GM19239 (cell line): Measurements from ENCODE around the gene FOXO6.
"Not testable (repeated sequence)": the region's sequence is repeated elsewhere in the genome, so short reads cannot be mapped to it uniquely, and the experiment has no call there.

ENCODE experiments used
- DNase-seq: peaks from one replicate; pipeline ENCODE4 v3.0.0; 2011; ENCODE audit warnings: low spot score; ENCODE audit not compliant: insufficient read length
- FAIRE-seq: peaks from 2 replicates; lab custom pipeline; 2011; peaks lifted over from hg19 to GRCh38; lab: Jason Lieb, UNC

The FOXO6 gene

DNA sequence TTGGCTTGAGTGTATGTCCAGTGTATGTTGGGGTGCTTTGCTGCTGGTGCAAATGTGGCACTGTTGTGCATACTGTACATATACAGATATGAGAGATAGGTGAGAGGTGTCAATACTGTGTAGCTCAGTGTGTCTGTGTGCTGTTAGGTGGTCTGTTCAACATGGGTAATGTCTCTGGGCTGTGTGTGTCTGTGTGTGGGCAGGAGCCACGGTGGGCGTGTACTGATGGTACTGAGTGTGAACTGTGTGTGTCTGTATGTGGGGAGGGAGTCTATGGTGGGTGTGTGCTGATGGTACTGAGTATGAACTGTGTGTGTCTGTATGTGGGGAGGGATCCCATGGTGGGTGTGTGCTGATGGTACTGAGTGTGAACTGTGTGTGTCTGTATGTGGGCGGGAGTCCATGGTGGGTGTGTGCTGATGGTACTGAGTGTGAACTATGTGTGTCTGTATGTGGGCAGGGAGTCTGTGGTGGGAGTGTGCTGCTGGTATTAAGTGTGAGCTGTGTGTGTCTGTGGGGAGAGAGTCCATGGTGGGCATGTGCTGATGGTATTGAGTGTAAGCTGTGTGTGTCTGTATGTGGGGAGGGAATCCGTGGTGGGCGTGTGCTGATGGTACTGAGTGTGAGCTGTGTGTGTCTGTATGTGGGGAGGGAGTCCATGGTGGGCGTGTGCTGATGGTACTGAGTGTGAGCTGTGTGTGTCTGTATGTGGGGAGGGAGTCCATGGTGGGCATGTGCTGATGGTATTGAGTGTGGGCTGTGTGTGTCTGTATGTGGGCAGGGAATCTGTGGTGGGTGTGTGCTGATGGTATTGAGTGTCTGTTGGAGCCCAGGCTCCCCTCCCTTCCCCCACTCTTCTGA, 32.2 kb upstream of the FOXO6 start:
- no peak for FAIRE-seq

DNA sequence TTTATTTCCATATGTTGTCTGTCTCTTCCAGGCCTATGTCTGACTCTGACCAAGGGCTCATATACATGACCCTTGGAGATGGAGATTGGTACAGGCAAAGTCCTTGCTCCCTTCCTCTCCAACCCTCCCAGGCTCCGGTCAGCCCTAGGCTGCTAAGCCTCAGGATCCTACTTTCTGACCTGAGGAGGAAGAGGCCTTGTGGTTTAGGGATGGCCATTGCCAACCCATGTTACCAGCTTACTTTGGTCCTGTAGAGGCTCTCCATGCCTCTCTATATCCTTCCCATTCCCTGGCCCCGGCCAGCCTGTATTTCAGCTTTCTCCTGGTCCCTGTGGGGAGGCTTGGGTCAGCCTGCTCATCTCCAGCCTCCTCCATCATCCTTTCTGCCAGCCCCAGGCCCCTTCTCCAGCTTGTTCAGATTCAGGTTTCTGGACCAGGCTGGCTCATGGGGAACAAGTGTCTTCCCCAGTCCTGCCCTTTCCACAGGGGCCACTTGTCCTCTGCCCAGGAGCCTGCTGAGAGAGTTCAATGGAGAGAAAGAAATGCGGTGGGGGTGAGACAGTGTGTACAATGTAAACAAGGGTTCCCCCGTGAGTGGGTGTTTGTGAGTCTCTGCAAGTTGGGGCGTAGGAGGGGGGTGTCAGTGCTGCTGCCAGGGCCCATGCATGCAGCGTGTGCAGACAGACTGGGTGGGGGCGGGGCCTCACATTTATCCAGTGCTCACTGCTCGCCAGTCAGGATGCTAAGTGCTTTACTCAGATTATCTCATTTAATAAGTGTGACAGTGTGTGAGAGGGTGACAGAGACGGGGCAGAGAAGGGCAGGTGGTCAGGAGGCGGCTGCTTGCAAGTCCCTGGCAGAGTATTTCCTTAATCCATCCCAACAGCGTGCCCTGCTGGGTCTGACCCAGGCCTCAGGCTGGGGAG, 31.3 kb upstream of the FOXO6 start:
- no peak for DNase-seq
- FAIRE-seq, result no peak

More for the DNA sequence above, 32.2 kb upstream of the FOXO6 start:
- no peak for DNase-seq

DNA sequence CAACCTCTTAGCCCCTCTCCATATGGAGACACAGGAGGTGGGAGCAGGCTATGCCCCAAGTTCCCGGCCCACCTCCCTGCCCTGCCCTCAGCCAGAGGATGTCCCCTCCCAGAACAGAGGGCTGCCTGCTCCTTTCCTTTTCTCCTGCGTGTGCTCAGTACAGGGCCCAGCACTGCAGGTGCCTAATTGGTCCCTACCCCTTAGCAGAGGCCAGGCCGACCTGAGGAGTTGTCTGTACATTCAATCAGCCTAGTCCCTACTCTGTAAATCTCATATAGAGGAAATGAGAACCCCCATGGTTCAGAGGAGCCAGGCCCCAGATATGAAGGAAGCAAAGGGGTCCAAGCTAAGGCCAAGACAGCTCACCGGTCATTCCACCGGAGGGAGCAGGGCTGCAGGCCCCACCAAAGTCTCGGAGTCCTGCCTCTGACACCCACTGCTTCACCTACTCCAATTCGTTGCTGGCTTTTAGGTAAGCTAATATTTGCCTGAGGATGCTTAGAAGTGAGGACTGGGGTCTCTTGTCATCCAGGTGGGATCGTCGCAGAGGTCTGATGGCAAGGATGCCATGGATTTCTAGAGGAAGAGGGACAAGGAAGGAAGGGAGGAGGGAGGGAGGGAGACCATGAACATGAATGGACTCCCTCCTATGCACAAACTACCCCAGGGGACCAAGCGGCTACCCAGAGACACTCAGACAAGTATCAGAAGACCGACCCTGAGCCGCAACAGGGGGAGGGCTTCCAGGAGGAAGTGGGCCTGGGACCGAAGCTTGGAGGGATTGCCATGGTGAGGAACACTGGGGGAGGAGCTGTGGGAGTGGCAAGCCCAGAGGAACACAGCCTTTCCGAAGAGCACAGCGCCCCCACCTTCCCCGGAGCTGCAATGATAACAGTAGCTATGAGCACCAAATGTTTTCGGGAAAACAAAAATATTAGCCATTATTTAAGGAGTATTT, 30.4 kb upstream of the FOXO6 start:
- FAIRE-seq, result no peak
- no peak for DNase-seq

DNA sequence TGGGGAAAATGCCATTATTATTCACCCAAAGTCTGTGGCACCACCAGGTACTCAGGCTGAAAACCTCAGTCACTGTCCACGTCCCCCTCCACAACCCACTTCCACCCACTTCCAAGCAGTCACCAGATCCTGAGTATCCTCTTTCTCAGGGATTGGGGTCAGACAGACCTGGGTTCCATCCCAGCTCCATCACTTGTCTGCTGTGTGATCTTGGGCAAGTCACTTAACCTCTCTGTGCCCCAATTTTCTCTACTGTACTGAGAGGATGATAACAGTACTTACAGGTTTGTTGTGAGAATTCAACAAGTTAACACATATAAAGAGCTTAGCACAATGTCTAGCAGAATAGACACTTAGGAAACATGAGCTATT, 29.7 kb upstream of the FOXO6 start:
- FAIRE-seq (no peak), DNase-seq (no peak)

DNA sequence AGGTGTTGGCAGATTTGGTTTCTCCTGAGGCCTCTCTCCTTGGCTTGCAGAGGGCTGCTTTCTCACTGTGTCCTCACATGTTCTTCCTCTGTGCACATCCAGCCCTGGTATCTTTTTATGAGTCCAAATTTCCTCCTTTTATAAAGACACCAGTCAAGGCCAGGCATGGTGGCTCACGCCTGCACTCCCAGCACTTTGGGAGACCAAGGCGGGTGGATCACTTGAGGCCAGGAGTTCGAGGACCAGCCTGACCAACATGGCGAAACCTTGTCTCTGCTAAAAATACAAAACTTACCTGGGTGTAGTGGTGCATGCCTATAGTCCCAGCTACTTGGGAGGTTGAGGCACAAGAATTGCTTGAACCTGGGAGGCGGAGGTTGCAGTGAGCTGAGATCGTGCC, 29.1 kb upstream of the FOXO6 start:
- not testable (repeated sequence) for DNase-seq, FAIRE-seq

DNA sequence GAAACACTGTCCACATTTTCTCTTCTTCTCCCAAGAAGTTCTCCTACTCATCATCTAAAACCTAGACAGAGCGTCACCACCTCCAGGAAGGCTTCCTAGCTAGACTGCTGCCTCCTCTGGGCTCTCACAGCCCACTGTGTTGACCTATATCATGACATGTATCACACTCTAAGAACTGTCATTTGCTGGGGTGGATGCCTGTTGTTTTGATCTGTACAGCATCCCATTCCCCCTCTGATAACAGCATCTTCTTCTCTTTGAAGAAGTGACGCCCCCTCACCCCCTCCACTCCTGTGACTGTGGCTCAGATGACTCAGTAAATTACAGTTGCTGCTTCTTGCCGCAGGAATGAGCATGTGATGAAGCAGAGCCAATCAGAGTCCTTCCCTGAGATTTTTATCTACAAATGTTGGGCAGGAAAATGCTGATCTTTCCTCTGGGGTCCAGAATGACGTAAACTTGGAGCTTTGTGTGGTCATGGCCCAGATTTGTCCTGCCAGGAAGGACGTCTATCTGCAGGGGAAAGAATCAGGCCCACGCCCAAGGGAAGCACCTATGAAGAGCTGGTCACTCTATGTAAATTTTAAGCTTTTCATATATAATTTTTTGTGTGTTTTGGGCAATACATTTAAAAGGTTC, 28.0 kb upstream of the FOXO6 start:
- FAIRE-seq (no peak), DNase-seq (no peak)

DNA sequence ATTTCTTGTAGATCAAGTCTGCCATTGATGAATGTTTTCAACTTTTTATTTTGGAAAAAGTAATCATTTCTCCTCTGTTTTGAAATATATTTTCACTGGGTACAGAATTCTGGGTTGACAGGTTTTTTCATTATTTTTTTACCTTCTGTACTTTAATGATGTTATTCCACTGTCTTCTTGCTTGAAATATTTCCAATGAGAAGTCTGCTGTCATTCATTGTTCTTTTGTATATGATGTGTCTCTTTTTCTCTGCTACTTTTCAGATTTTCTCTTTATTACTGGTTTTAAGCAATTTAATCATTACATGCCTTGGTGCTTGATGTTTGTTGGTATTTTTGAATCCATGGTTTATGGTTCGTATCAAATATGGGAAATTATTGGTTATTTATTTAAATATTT, 22.4 kb upstream of the FOXO6 start:
- DNase-seq (no peak), FAIRE-seq (no peak)

DNA sequence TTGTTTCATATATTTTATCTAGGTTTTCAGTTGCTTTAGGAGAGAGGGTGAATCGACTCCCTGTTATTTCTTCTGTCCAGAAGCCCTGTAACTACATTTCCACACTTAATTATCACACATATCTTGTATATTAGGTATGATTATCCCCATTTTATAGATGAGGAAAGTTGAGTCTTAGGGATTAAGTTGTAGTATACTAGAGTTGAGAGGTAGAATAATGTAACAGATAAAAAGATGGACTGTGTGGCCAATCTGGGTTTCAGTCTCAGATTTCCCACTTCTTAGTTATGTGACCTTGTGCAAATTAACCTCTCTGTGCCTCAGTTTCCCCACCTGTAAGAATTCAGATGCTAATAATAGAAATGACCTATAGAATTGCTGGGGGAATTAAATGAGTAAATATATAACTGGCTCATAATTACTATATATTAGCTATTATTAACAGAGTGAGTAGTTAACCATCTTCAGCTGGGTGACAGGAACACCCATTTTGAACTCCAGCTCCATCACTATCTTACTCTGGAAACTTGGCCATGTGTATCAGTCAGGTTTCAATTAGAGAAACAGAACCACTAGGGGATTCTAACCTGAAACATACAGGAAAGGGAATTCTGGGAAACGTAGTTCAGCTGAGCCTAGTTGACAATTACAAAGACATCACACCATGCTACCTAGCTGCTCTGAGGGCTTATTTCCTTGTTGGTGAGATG, 20.4 kb upstream of the FOXO6 start:
- no peak for FAIRE-seq
- no peak for DNase-seq

DNA sequence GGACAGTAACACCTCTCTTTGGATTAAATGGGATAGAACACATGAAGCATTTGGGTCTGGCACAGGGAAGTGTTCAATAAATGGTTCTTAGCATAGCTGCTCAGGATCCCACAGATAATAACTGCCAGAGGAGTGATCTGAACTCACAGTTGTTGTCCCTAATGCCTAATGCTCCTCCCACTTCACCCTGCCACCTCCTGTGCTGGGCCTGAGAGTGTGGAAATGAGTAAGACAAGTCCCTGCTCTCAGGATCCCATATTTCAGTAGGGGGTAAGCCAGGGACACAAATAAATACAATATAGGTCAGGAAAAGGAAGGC, 19.9 kb upstream of the FOXO6 start:
- DNase-seq (no peak), FAIRE-seq (no peak)

DNA sequence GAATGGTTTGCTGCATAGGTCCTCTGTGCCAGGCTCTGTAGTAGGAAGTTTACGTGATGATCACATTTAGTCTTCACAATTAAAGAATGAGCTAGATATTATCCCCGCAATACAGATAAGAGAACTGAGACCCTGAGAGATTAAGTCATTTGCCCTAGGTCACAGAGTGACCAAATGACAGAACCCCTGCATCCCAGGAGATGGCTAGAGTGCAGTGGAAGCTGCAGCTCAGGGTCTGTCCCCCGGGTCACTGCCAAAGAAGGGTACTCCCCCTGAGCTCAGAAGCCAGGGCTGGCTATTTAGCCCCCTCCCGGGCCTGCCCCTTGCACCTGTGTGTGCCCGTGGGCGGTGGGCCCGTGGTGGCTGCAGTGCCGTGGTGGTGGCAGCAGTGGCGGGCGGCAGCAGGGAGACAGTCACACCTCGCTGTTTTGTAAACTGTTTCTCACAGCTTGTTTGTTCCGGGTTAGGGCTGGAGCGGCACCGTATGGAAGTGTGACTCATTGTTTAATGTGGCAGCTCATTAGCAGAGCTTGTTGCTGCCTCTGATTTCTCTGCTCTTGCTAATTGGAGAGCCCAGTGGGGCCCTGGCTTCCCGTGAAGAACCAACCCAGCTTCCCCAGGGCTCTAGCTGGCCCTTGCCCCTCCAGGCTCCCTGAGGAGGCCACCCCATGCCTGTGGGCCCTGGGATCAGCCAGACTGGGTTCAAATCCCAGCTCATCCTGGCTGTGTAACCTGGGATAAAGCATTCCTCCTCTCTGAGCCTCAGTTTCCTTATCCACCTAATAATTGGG, 19.3 kb upstream of the FOXO6 start:
- DNase-seq (no peak), FAIRE-seq (no peak)

DNA sequence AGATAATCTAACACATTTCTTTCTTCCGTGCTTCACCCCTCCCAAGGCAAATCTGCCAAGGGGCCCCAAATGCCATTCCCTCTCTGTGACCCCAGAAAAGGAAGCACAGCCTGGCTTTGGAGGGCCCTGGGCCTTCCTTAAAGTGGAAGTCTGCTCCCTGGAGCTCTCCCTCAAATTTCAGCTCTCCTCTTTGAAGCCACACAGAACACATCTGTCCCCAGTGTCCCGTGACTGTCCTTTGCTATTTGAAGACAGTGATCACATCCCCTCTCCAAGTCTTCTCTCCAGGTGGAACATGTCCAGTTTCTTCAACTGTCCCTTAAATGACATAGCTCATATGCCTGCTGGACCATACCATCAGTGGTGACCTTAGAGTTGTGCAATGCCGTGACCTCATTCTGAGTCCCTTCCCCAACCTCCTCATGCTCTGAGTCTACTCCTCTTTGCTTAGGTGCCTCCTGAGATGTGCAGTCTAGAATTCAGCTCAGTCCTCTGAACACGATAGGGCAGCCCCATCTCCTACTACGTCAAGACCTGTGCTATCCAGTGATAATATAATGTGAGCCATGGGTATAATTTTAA, 18.4 kb upstream of the FOXO6 start:
- DNase-seq (no peak), FAIRE-seq (no peak)

DNA sequence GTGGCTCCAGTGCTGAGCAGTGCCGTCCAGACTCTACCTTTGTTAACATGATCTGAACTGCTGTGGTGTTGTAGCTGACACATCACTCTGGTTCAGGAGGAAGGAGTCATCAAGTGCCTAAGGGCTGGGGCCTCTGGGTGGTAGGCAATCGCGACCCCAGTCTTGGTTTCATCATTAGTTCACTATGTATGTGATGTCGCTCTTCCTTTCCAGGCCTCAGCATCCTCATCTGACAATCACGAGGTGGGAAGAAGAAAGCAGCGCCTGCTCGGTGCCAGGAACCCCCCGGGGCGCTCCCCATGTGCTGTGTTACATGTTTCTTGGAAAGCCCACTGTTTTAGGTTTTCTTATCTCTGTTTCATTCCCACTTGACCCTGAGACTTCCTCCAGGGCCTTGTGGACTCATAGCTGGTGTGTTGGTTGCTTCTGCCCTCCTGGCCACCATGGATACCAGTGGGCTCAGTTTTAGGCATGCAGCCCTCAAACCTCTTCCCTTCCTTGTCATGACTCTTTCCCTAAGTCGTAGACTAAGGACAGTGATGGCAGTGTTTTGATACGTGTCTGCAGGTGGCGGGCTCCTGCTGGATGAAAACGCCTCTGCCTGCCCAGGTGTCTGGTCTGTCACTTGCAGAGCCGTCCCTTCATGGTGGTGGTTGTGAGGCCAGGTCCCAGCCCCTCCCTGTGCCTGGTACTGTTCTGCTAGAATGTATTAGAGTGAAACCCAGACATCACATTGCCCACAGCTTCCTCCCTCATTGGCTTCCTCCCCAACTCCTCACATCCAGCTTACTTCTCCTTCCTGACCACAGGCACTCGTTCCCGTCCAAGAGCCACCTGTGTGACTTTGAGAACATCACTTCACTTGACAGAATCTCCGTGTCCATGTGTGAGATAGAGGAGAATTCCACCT, 17.2 kb upstream of the FOXO6 start:
- FAIRE-seq, result no peak
- no peak for DNase-seq

DNA sequence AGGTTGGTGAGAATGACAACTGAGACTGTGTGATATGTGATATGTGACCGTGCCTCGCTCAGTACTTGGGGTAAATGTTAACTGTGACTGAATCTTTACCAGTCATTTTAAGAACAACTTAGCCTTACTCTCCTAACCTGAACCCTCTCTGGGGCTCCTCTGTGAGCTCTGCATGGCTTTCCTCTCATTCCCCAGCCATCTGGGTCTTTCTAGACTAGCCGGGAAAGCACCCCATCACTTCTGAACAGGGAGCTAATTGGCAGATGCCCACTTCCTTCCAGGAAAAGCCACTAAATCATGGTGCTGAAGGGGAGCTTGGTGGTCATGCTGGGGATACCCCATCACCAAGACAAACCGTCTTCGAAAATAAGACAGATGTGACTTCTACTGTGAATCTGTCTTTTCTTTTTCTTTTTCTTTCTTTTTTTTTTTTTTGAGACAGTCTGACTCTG, 16.5 kb upstream of the FOXO6 start:
- DNase-seq, result no peak
- FAIRE-seq, result no peak

DNA sequence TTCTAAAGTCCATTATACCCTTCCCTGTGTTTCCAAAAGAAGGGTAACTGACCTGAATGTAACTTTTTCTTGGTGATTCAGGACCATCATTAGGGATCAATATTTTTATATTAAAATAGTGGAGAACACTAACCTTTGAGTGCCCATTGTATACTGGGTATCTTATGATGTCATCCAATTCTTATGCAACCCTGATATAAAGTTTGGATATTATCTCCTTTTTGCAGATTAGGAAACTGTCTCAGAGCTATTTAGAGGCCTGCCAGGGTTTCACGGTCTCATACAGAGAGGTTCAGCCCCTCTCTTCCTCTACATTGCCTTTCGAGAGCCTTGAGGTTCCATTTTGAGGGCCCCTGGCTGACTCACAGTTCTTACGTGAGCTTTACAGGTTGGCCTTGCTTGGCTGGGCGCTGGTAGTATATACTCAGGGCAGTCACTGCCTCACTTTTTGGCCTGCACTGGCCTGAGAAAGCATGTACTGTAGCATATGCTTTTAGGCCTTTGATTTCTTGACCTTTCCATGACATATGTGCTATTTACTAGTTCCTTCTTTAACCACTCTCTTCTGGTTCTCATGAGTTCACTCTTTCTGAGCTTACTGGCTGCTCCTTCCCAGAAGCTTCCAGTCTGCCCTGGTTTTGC, 15.7 kb upstream of the FOXO6 start:
- DNase-seq (no peak), FAIRE-seq (no peak)

DNA sequence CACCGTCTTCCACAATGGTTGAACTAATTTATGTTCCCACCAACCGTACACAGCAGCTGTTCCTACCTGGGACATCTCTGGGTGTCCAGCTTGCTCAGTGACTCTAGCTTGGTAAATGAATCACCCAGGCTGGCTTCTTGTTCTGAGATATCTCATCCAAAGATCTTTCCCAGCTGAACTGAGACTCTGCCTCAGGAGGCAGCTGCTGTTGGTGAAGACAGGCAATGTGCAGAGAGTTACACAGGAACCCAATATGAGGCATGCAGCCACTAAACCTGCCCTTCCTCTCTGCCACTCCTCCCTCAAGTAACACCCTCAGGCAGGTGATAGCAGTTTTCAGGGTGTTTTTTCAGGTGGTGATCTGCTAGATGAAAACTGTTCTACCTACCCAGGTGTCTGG, 14.0 kb upstream of the FOXO6 start:
- FAIRE-seq, result no peak
- DNase-seq, result no peak

DNA sequence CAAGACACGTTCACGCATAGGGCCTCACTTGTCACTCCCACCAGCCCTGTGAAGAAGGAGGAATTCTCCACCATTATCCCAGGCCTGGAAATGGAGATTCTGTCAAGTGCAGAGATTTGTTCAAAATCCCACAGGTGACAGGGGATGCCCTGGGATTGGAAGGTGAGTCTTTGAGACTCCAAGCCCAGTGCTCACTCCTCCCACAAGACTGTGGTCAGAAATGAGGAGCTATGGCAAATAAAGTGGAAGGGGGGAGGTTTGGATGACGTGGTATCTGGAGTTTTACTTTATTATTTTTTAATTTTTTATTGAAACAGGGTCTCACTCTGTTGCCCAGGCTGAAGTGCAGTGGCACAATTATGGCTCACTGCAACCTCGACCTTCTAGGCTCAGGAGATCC, 12.8 kb upstream of the FOXO6 start:
- FAIRE-seq (no peak), DNase-seq (no peak)
